Measurements from ENCODE around the gene GPR62. TPM values are rescaled to one million over a fixed set of nuclear protein-coding genes. Genes with fewer than 3 reads are reported as not detected.

GPR62 gene
- total and polyA plus RNA-seq, 2 donors (not counting 3 experiments of a cell fraction or from before 2014, with no cell fraction given): 0.04 to 0.15 TPM

GRCh38 chr3:51963951-51964451, 8.8 kb downstream of the GPR62 start:
- H3K36me3 ChIP-seq (ENCODE audit: control insufficient read depth in 2 of 2, extremely low read depth in 1 of 2, insufficient read depth in 2 of 2, low read length in 2 of 2): peaks cover 0 to 2% of the 10 kb centered on the region in 2 experiments
- CTCF ChIA-PET: interaction anchor here (0.7 to 4.1 kb wide), 3 partner anchors 9 to 18 kb away, joined by 3 to 20 read pairs (median 3); partner anchors contain the start of genes ABHD14A and ABHD14B

DNA sequence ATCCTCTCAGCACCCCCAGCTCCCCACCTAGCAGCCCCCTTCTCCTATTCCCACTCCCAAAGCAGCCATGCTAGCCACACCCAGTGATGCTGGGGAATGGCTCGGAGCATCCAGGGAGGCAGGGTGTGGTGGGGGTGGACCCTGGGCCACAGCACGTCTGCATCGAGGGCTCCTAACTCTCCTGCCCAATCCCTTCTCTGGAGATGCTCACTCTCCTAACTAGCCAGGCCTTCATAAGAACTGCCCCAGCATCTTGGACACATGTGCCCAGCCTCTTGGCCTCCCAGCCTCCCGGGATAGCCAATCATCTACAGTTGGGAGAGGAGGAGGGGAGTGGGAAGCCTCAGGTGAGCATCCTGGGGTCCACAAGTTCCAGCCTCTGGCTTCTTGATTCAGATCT, 9.3 kb downstream of the GPR62 start:
- Histone ChIP-seq H4K20me1 (replicated peaks; ENCODE audit: control insufficient read depth, extremely low read depth, insufficient read depth, low read length) (no peaks in the 10 kb centered on the region), H3K4me3 (replicated peaks in 1 of 3; ENCODE audit: insufficient read depth in 1 of 3, low read depth in 1 of 3, low read length in 3 of 3) (no peak overlapping the region), H3K4me2 (ENCODE audit: insufficient read depth, low read length) (no peak overlapping the region), H3K27me3 (ENCODE audit: control insufficient read depth in 2 of 2, insufficient read depth in 2 of 2, low read length in 2 of 2) (no peaks in the 10 kb centered on the region), H3K9me3 (replicated peaks; ENCODE audit: control insufficient read depth, insufficient read depth, low read length) (no peaks in the 10 kb centered on the region), H3K9me1 (replicated peaks; ENCODE audit: control insufficient read depth, extremely low read depth, insufficient read depth, low read length) (no peaks in the 10 kb centered on the region), H3K36me3 (ENCODE audit: control insufficient read depth in 2 of 2, extremely low read depth in 1 of 2, insufficient read depth in 2 of 2, low read length in 2 of 2) (no peaks in the 10 kb centered on the region), H2AFZ (ENCODE audit: low read depth, low read length) (no peak overlapping the region), H3K79me2 (ENCODE audit: control insufficient read depth, insufficient read depth, low read length) (no peaks in the 10 kb centered on the region), H3K27ac (ENCODE audit: insufficient read depth, low read depth, low read length) (no peak overlapping the region), H3K9ac (replicated peaks; ENCODE audit: extremely low read depth, insufficient read depth, low read length) (no peak overlapping the region), H3K4me1 (ENCODE audit: control insufficient read depth, extremely low read depth, insufficient read depth, low read length) (peaks cover 4% of the 10 kb centered on the region)
- intact Hi-C loops (cut with micrococcal nuclease) (no loop called here), dilution Hi-C loops (cut with MboI; ENCODE audit: extremely low pct_ligation_motif_present, low sequenced_read_pairs) (no loop called here)
- CTCF ChIA-PET: interaction anchor here (0.7 to 4.1 kb wide), 3 partner anchors 9 to 18 kb away, joined by 3 to 20 read pairs (median 3); partner anchors contain the start of genes ABHD14A and ABHD14B
- no peak for FAIRE-seq
- POLR2A ChIA-PET: no interaction called here
- TF ChIP-seq POLR2AphosphoS5 (IDR thresholded peaks at IDR 0.05; ENCODE audit: insufficient read depth, low read depth, low read length) (no peak), EZH2 (IDR thresholded peaks at IDR 0.05; ENCODE audit: borderline replicate concordance, low read depth, low read length, severe bottlenecking) (no peak), FOS (IDR thresholded peaks at IDR 0.05; ENCODE audit: borderline replicate concordance, insufficient read depth, low read length) (no peak)
- no peak for DNase-seq (ENCODE audit: low read depth, low spot score)
- BruUV-seq (replicated peaks): no TSS peak

More at GRCh38 chr3:51963951-51964451, 8.8 kb downstream of the GPR62 start:
- Histone ChIP-seq H3K9me1 (replicated peaks; ENCODE audit: control insufficient read depth, extremely low read depth, insufficient read depth, low read length) (no peaks in the 10 kb centered on the region), H3K27ac (ENCODE audit: insufficient read depth, low read depth, low read length) (no peak overlapping the region), H3K4me2 (ENCODE audit: insufficient read depth, low read length) (no peak overlapping the region), H3K27me3 (ENCODE audit: control insufficient read depth in 2 of 2, insufficient read depth in 2 of 2, low read length in 2 of 2) (no peaks in the 10 kb centered on the region), H3K4me3 (replicated peaks in 1 of 3; ENCODE audit: insufficient read depth in 1 of 3, low read depth in 1 of 3, low read length in 3 of 3) (no peak overlapping the region), H3K79me2 (ENCODE audit: control insufficient read depth, insufficient read depth, low read length) (no peaks in the 10 kb centered on the region), H3K9me3 (replicated peaks; ENCODE audit: control insufficient read depth, insufficient read depth, low read length) (no peaks in the 10 kb centered on the region), H2AFZ (ENCODE audit: low read depth, low read length) (no peak overlapping the region), H3K4me1 (ENCODE audit: control insufficient read depth, extremely low read depth, insufficient read depth, low read length) (peaks cover 4% of the 10 kb centered on the region), H4K20me1 (replicated peaks; ENCODE audit: control insufficient read depth, extremely low read depth, insufficient read depth, low read length) (no peaks in the 10 kb centered on the region), H3K9ac (replicated peaks; ENCODE audit: extremely low read depth, insufficient read depth, low read length) (no peak overlapping the region)
- TF ChIP-seq JUN (IDR thresholded peaks at IDR 0.05; ENCODE audit: borderline replicate concordance, insufficient read depth, insufficient read length, low read depth) (no peak), POLR2A (IDR thresholded peaks at IDR 0.05; ENCODE audit: low read depth, low read length) (no peak), GATA2 (IDR thresholded peaks at IDR 0.05; ENCODE audit: insufficient read depth, insufficient read length, low read depth, low read length) (no peak)
- dilution Hi-C loops (cut with MboI; ENCODE audit: extremely low pct_ligation_motif_present, low sequenced_read_pairs) (no loop called here), intact Hi-C loops (cut with micrococcal nuclease) (no loop called here)
- BruUV-seq (replicated peaks): no TSS peak
- POLR2A ChIA-PET: no interaction called here
- FAIRE-seq: no peak
- DNase-seq (ENCODE audit: low read depth, low spot score): no peak

Measured in endothelial cell of umbilical vein (primary cell).